ENCODE data around the gene DCAF4.

Gene DCAF4

GRCh38 chr14:72881543-72881942 is 44.7 kb upstream of the DCAF4 start:
- H3F3A ChIP-seq (ENCODE audit: low read depth): no peaks in the 10 kb centered on the region
- H3K9ac ChIP-seq (ENCODE audit: low read depth, low read length, poor library complexity, severe bottlenecking): no peak overlapping the region
- peaks cover 42% of the 10 kb centered on the region for H3K4me1 ChIP-seq (ENCODE audit: insufficient read depth, low read length, poor library complexity, severe bottlenecking)
- no peak overlapping the region for H2AFZ ChIP-seq (ENCODE audit: low read length)
- no peaks in the 10 kb centered on the region for H3K27me3 ChIP-seq (ENCODE audit: insufficient read depth, low read length, poor library complexity, severe bottlenecking)
- no peak overlapping the region for H3K4me3 ChIP-seq (ENCODE audit: low read length, poor library complexity, severe bottlenecking)
- H3K79me2 ChIP-seq (ENCODE audit: insufficient read depth, low read length): peaks cover 99% of the 10 kb centered on the region
- no peaks in the 10 kb centered on the region for H3K9me3 ChIP-seq (ENCODE audit: insufficient read depth, low read depth, low read length)
- peaks cover 80% of the 10 kb centered on the region for H4K20me1 ChIP-seq (ENCODE audit: insufficient read depth, low read length, poor library complexity, severe bottlenecking)
- H3K9me2 ChIP-seq (replicated peaks; ENCODE audit: low read depth, low read length): no peaks in the 10 kb centered on the region
- TF ChIP-seq EZH2phosphoT487 (IDR thresholded peaks at IDR 0.05; ENCODE audit: borderline replicate concordance): no peak
- no peak for TF ChIP-seq CTCF (conservative IDR thresholded peaks at IDR 0.05; ENCODE audit: low read length)
- H3K4me2 ChIP-seq (ENCODE audit: low read depth, low read length, poor library complexity, severe bottlenecking): no peak overlapping the region
- peaks cover 59% of the 10 kb centered on the region; the same call in 1 of the 2 replicates for H3K36me3 ChIP-seq (ENCODE audit: insufficient read depth, low read length)

DNA sequence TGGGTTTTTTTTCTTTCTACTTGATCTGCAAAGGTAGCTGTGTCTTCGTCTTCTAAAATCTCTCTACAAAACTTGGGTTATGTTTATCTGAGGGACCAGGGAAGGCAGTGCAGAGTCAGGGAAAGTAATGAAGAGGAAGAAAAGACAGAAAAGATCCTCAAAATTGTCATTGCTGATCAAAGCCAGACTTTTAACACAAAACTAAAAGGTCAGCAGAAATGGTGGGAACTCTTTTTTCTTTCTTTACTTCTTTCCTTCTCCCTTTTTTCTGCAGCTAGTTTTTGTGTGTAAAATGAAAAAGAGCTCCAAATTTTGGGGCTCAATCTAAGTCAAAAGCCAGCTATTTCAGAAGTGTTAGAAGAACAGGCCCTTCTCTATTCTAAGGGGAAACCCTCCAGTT is 44.2 kb upstream of the DCAF4 start:
- Histone ChIP-seq H3K36me3 (ENCODE audit: insufficient read depth, low read length) (peaks cover 54% of the 10 kb centered on the region; the same call in 1 of the 2 replicates), H2AFZ (ENCODE audit: low read length) (no peak overlapping the region), H3F3A (ENCODE audit: low read depth) (no peaks in the 10 kb centered on the region), H3K4me1 (ENCODE audit: insufficient read depth, low read length, poor library complexity, severe bottlenecking) (peaks cover 43% of the 10 kb centered on the region), H3K9me2 (replicated peaks; ENCODE audit: low read depth, low read length) (no peaks in the 10 kb centered on the region), H3K27me3 (ENCODE audit: insufficient read depth, low read length, poor library complexity, severe bottlenecking) (no peaks in the 10 kb centered on the region), H3K4me3 (ENCODE audit: low read length, poor library complexity, severe bottlenecking) (no peak overlapping the region), H4K20me1 (ENCODE audit: insufficient read depth, low read length, poor library complexity, severe bottlenecking) (peaks cover 79% of the 10 kb centered on the region), H3K79me2 (ENCODE audit: insufficient read depth, low read length) (peaks cover 99% of the 10 kb centered on the region), H3K9ac (ENCODE audit: low read depth, low read length, poor library complexity, severe bottlenecking) (no peak overlapping the region), H3K9me3 (ENCODE audit: insufficient read depth, low read depth, low read length) (no peaks in the 10 kb centered on the region), H3K4me2 (ENCODE audit: low read depth, low read length, poor library complexity, severe bottlenecking) (no peak overlapping the region)
- no peak for TF ChIP-seq CTCF (conservative IDR thresholded peaks at IDR 0.05; ENCODE audit: low read length)
- TF ChIP-seq EZH2phosphoT487 (IDR thresholded peaks at IDR 0.05; ENCODE audit: borderline replicate concordance): no peak

DNA sequence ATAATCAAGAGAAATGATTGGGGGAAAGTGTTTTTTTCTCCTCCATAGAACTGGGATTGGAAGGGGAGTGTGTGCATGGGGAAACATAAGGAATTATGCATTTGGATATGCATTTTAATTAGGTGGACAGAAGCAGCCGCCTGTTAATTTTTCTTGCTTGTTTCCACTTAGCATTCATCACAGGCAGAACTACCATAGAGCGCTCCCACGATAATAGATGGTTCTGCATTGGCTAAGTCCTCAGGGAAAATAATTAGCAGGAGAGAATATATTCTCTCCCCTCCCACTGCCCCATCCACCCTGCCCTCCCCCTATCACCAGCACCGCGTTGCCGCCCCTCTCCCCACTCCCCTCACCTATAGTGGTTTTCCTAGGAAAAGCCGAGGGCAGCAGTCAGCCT is 43.8 kb upstream of the DCAF4 start:
- no peaks in the 10 kb centered on the region for H3K27me3 ChIP-seq (ENCODE audit: insufficient read depth, low read length, poor library complexity, severe bottlenecking)
- H3K4me3 ChIP-seq (ENCODE audit: low read length, poor library complexity, severe bottlenecking): no peak overlapping the region
- peaks cover 79% of the 10 kb centered on the region for H4K20me1 ChIP-seq (ENCODE audit: insufficient read depth, low read length, poor library complexity, severe bottlenecking)
- H2AFZ ChIP-seq (ENCODE audit: low read length): no peak overlapping the region
- peaks cover 43% of the 10 kb centered on the region for H3K4me1 ChIP-seq (ENCODE audit: insufficient read depth, low read length, poor library complexity, severe bottlenecking)
- H3F3A ChIP-seq (ENCODE audit: low read depth): no peaks in the 10 kb centered on the region
- peaks cover 52% of the 10 kb centered on the region; the same call in 1 of the 2 replicates for H3K36me3 ChIP-seq (ENCODE audit: insufficient read depth, low read length)
- peaks cover 99% of the 10 kb centered on the region for H3K79me2 ChIP-seq (ENCODE audit: insufficient read depth, low read length)
- no peak overlapping the region for H3K4me2 ChIP-seq (ENCODE audit: low read depth, low read length, poor library complexity, severe bottlenecking)
- H3K9ac ChIP-seq (ENCODE audit: low read depth, low read length, poor library complexity, severe bottlenecking): no peak overlapping the region
- H3K9me2 ChIP-seq (replicated peaks; ENCODE audit: low read depth, low read length): no peaks in the 10 kb centered on the region
- H3K9me3 ChIP-seq (ENCODE audit: insufficient read depth, low read depth, low read length): no peaks in the 10 kb centered on the region
- TF ChIP-seq CTCF (conservative IDR thresholded peaks at IDR 0.05; ENCODE audit: low read length) (no peak), EZH2phosphoT487 (IDR thresholded peaks at IDR 0.05; ENCODE audit: borderline replicate concordance) (no peak)
